Small intestine (tissue), 7 donors: ENCODE data around the gene COPS9. TPM values are rescaled to one million over a fixed set of nuclear protein-coding genes. Genes with fewer than 3 reads are reported as not detected.

Experiments used
- DNase-seq, 2 donors: peaks; one replicate each; pipeline versions ENCODE4 v3.0.0 to v3.0.0-alpha.2; 2013
- FAIRE-seq: peaks from 2 replicates; lab custom pipeline; 2012; peaks lifted over from hg19 to GRCh38; lab: Jason Lieb, UNC
- H3K27ac ChIP-seq, 3 donors: one replicate each; pipeline ENCODE4 v1.5.1; 2013; ENCODE audit warnings: low read length in 2 of 3, mild to moderate bottlenecking in 2 of 3, control low read depth in 1 of 3, inconsistent platforms in 1 of 3, low read depth in 1 of 3, moderate library complexity in 1 of 3
- H3K27me3 ChIP-seq, 3 donors: one replicate each; pipeline ENCODE4 v1.6.1; 2013; ENCODE audit warnings: low read length in 3 of 3, inconsistent platforms in 1 of 3; ENCODE audit not compliant: control insufficient read depth in 3 of 3, insufficient read depth in 3 of 3
- H3K36me3 ChIP-seq, 3 donors: one replicate each; pipeline ENCODE4 v1.6.1; 2013; ENCODE audit warnings: low read length in 3 of 3, inconsistent platforms in 1 of 3, low read depth in 1 of 3, mild to moderate bottlenecking in 1 of 3, moderate library complexity in 1 of 3; ENCODE audit not compliant: control insufficient read depth in 3 of 3, insufficient read depth in 2 of 3
- H3K4me1 ChIP-seq, 3 donors: one replicate each; pipeline ENCODE4 v1.6.1; 2013; ENCODE audit warnings: low read length in 2 of 3, inconsistent platforms in 1 of 3, low read depth in 1 of 3, mild to moderate bottlenecking in 1 of 3, moderate library complexity in 1 of 3; ENCODE audit not compliant: control insufficient read depth in 3 of 3, insufficient read depth in 2 of 3
- H3K4me3 ChIP-seq, 3 donors: one replicate each; pipeline ENCODE4 v1.5.1; 2013; ENCODE audit warnings: low read length in 3 of 3, control low read depth in 1 of 3, inconsistent platforms in 1 of 3, low read depth in 1 of 3, mild to moderate bottlenecking in 1 of 3, moderate library complexity in 1 of 3
- H3K9me3 ChIP-seq, 2 donors: one replicate each; pipeline ENCODE4 v1.6.1; 2013; ENCODE audit warnings: low read depth in 1 of 2, low read length in 1 of 2; ENCODE audit not compliant: control insufficient read depth in 2 of 2, insufficient read depth in 1 of 2
- WGBS, 3 donors: extraction: QIAGEN DNeasy Blood & Tissue Kit; methylation state at CpG; one replicate each; pipeline ENCODE4 v1.1.7; 2013; 5-methylcytosine and 5-hydroxymethylcytosine counted together
- polyA plus RNA-seq, 4 donors: library from polyadenylated mRNA; stranded (reverse) in 3 of 4; unstranded in 1 of 4; fragments of 200-250 nt in 3 of 4; fragments of 120-200 nt in 1 of 4; gene quantifications; one replicate each; pipeline versions ENCODE4 v1.2.1 to v1.2.3, GENCODE V29; 2013
- donor health status: healthy with polysubstance abuse.
- donor health status: control.
- donor health status: control.
- donor health status: Bipolar disorder and iron deficiency.
- donor health status: healthy.

The COPS9 gene
- polyA plus RNA-seq, 4 donors, result 92.6 to 394 (median 320) TPM

GRCh38 chr2:240114233-240114632 is 21.9 kb downstream of the COPS9 start:
- no peaks in the 10 kb centered on the region for H3K36me3 ChIP-seq
- H3K9me3 ChIP-seq, result peaks cover 0 to 4% of the 10 kb centered on the region in 2 donors
- H3K4me1 ChIP-seq, result no peaks in the 10 kb centered on the region
- DNase-seq, result no peak
- no peak for FAIRE-seq
- WGBS, 3 donors, result 72 to 86% (median 83%) methylated on average over 6 of the region's 6 CpGs
- H3K4me3 ChIP-seq, result no peak overlapping the region
- H3K27ac ChIP-seq, result no peak overlapping the region
- peaks cover 0 to 2% (median 0%) of the 10 kb centered on the region in 3 donors for H3K27me3 ChIP-seq

- no peaks in the 10 kb centered on the region for H3K9me3 ChIP-seq
- H3K27me3 ChIP-seq, result no peaks in the 10 kb centered on the region
- no peak overlapping the region for H3K27ac ChIP-seq
- H3K4me1 ChIP-seq, result no peaks in the 10 kb centered on the region
- FAIRE-seq (no peak), DNase-seq (no peak)
- no peaks in the 10 kb centered on the region for H3K36me3 ChIP-seq
- H3K4me3 ChIP-seq, result no peak overlapping the region
- 21 to 32% (median 23%) methylated on average over 5 of the region's 5 CpGs for WGBS, 3 donors
Measured at GRCh38 chr2:240112914-240113690, 23.0 kb downstream of the COPS9 start.

GRCh38 chr2:240111253-240111652 is 24.9 kb downstream of the COPS9 start:
- 59 to 63% (median 63%) methylated on average over 10 of the region's 10 CpGs for WGBS, 3 donors
- no peak for FAIRE-seq
- H3K36me3 ChIP-seq, result no peaks in the 10 kb centered on the region
- no peak for DNase-seq
- H3K4me3 ChIP-seq, result no peak overlapping the region
- no peak overlapping the region for H3K27ac ChIP-seq
- H3K9me3 ChIP-seq, result no peaks in the 10 kb centered on the region
- no peaks in the 10 kb centered on the region for H3K4me1 ChIP-seq
- H3K27me3 ChIP-seq, result peaks cover 0 to 5% (median 0%) of the 10 kb centered on the region in 3 donors

- 71 to 77% (median 74%) methylated on average over 11 of the region's 11 CpGs for WGBS, 3 donors
- no peak overlapping the region for H3K4me3 ChIP-seq
- no peak for FAIRE-seq
Measured at GRCh38 chr2:240109386-240109785, 26.7 kb downstream of the COPS9 start.

GRCh38 chr2:240107477-240107796 is 28.7 kb downstream of the COPS9 start:
- no peak for DNase-seq

More at GRCh38 chr2:240109386-240109785, 26.7 kb downstream of the COPS9 start:
- Histone ChIP-seq H3K27me3 (peaks cover 0 to 5% (median 0%) of the 10 kb centered on the region in 3 donors), H3K9me3 (no peaks in the 10 kb centered on the region), H3K4me1 (no peaks in the 10 kb centered on the region), H3K36me3 (no peaks in the 10 kb centered on the region), H3K27ac (no peak overlapping the region)
- DNase-seq, result no peak

GRCh38 chr2:240106765-240107476 is 29.2 kb downstream of the COPS9 start:
- WGBS, 3 donors, result 65 to 73% (median 67%) methylated on average over 16 to 17 of the region's 17 CpGs
- H3K4me3 ChIP-seq, result no peak overlapping the region
- no peaks in the 10 kb centered on the region for H3K4me1 ChIP-seq
- FAIRE-seq (no peak), DNase-seq (no peak)
- H3K36me3 ChIP-seq, result no peaks in the 10 kb centered on the region
- no peak overlapping the region for H3K27ac ChIP-seq
- H3K9me3 ChIP-seq, result no peaks in the 10 kb centered on the region
- peaks cover 0 to 5% (median 0%) of the 10 kb centered on the region in 3 donors for H3K27me3 ChIP-seq

More at GRCh38 chr2:240107477-240107796, 28.7 kb downstream of the COPS9 start:
- Histone ChIP-seq H3K36me3 (no peaks in the 10 kb centered on the region), H3K27ac (no peak overlapping the region), H3K27me3 (peaks cover 0 to 5% (median 0%) of the 10 kb centered on the region in 3 donors), H3K4me3 (no peak overlapping the region), H3K4me1 (no peaks in the 10 kb centered on the region), H3K9me3 (no peaks in the 10 kb centered on the region)
- no peak for FAIRE-seq
- 64 to 76% (median 72%) methylated on average over 6 of the region's 6 CpGs for WGBS, 3 donors

- H3K36me3 ChIP-seq, result no peaks in the 10 kb centered on the region
- WGBS, 3 donors, result 66 to 74% (median 67%) methylated on average over 11 of the region's 11 CpGs
- no peaks in the 10 kb centered on the region for H3K9me3 ChIP-seq
- no peak overlapping the region for H3K4me3 ChIP-seq
- H3K27ac ChIP-seq, result no peak overlapping the region
- DNase-seq, result no peak
- no peak for FAIRE-seq
- H3K27me3 ChIP-seq, result peaks cover 0 to 5% (median 0%) of the 10 kb centered on the region in 3 donors
- no peaks in the 10 kb centered on the region for H3K4me1 ChIP-seq
Measured at GRCh38 chr2:240105982-240106381, 30.1 kb downstream of the COPS9 start.

- FAIRE-seq, result no peak
- H3K27ac ChIP-seq, result no peak overlapping the region
- H3K36me3 ChIP-seq, result no peaks in the 10 kb centered on the region
- DNase-seq, result no peak
- H3K27me3 ChIP-seq, result peaks cover 0 to 7% (median 0%) of the 10 kb centered on the region in 3 donors
- WGBS, 3 donors, result 77 to 86% (median 83%) methylated on average over 4 of the region's 4 CpGs
- no peaks in the 10 kb centered on the region for H3K9me3 ChIP-seq
- no peak overlapping the region for H3K4me3 ChIP-seq
- no peaks in the 10 kb centered on the region for H3K4me1 ChIP-seq
Measured at GRCh38 chr2:240103136-240103535, 33.0 kb downstream of the COPS9 start.
